ENCODE results near the gene THAP4. TPM values are rescaled to one million over a fixed set of nuclear protein-coding genes. Genes with fewer than 3 reads are reported as not detected.

Gene THAP4
- total and polyA plus RNA-seq, 2 of the 13 experiments (the other 11 are each of a cell fraction or from before 2014, with no cell fraction given): 59.7 to 75.7 TPM

GRCh38 chr2:241677392-241677791 is 40.4 kb upstream of the THAP4 start (continued):
- peak; percentile 68 for TF ChIP-seq AGO2 (optimal IDR thresholded peaks at IDR 0.05; ENCODE audit: low read depth, low read length)
- 0 out of 2 replicates have a peak, but pooled peaks have one; percentile 20 for TF ChIP-seq BRF2 (CRISPR knock-in tag; IDR thresholded peaks at IDR 0.05)

- BruUV-seq (replicated peaks): no TSS peak
- ATAC-seq (peak; percentile 1; the same call in 2 of the 3 replicates), DNase-seq (ENCODE audit: low spot score) (no peak), FAIRE-seq (no peak)
- H3K27ac ChIP-seq (ENCODE audit: extremely low read length, insufficient read depth, low read length): no peak overlapping the region
- TF ChIP-seq ZC3H13 (CRISPR knock-in tag; IDR thresholded peaks at IDR 0.05): peak; percentile 72; the same call in 1 of the 2 replicates
- TF ChIP-seq ZNF260 (CRISPR knock-in tag; IDR thresholded peaks at IDR 0.05; ENCODE audit: borderline replicate concordance, low read depth): no peak
- TF ChIP-seq JUN (CRISPR knock-in tag; IDR thresholded peaks at IDR 0.05): no peak
- 0 out of 2 replicates have a peak, but pooled peaks have one; percentile 8 for TF ChIP-seq IRF9 (CRISPR knock-in tag; IDR thresholded peaks at IDR 0.05; ENCODE audit: borderline replicate concordance)
- peak; percentile 67 for TF ChIP-seq AGO2 (optimal IDR thresholded peaks at IDR 0.05; ENCODE audit: low read depth, low read length)
- 0 out of 2 replicates have a peak, but pooled peaks have one; percentile 49 for TF ChIP-seq THAP7 (CRISPR knock-in tag; IDR thresholded peaks at IDR 0.05)
- TF ChIP-seq ZNF800 (CRISPR knock-in tag; IDR thresholded peaks at IDR 0.05): no peak
- TF ChIP-seq RXRB (CRISPR knock-in tag; IDR thresholded peaks at IDR 0.05; ENCODE audit: borderline replicate concordance): no peak
- TF ChIP-seq AGO1 (IDR thresholded peaks at IDR 0.05; ENCODE audit: low read depth, low read length, poor library complexity, severe bottlenecking): peak; percentile 3
- no peak for TF ChIP-seq ZNF513 (CRISPR knock-in tag; conservative IDR thresholded peaks at IDR 0.05)
- no peak for TF ChIP-seq MATR3 (CRISPR knock-in tag; IDR thresholded peaks at IDR 0.05)
- TF ChIP-seq IRX3 (CRISPR knock-in tag; IDR thresholded peaks at IDR 0.05; ENCODE audit: borderline replicate concordance, low read depth): no peak
- TF ChIP-seq ZNF563 (CRISPR knock-in tag; IDR thresholded peaks at IDR 0.05): no peak
- TF ChIP-seq NONO (IDR thresholded peaks at IDR 0.05): no peak
- 0 out of 2 replicates have a peak, but pooled peaks have one; percentile 44 for TF ChIP-seq NONO (CRISPR knock-in tag; conservative IDR thresholded peaks at IDR 0.05)
- POLR2A ChIA-PET: interaction anchor here (2.8 kb wide), 1 partner anchor 10 kb away, joined by 13 read pairs; the partner anchor contains the start of gene DTYMK
- H3K27me3 ChIP-seq (ENCODE audit: control insufficient read depth in 1 of 2, insufficient read depth in 2 of 2, low read length in 2 of 2): no peaks in the 10 kb centered on the region
- CTCF ChIA-PET (ENCODE audit: low intra/inter-chr PET ratio, low total read pairs): no interaction called here
- H2AFZ ChIP-seq (ENCODE audit: low read length): no peak overlapping the region
- 94% methylated on average over 12 of the region's 17 CpGs for WGBS (ENCODE audit: low lambda C conversion rate)
- H3K4me2 ChIP-seq (ENCODE audit: low read depth, low read length): no peak overlapping the region
- no peaks in the 10 kb centered on the region for H3K4me1 ChIP-seq (ENCODE audit: insufficient read depth, low read length)
- no peak overlapping the region for H3K9ac ChIP-seq (ENCODE audit: insufficient read depth, low read depth, low read length)
- in situ Hi-C loops (cut with HindIII; ENCODE audit: extremely low pct_ligation_motif_present, low pct_unique_long_range_greater_than_20kb) (no loop called here), intact Hi-C loops (cut with micrococcal nuclease; ENCODE audit: unreplicated experiment) (no loop called here)
- H3K9me3 ChIP-seq (ENCODE audit: low read length): no peaks in the 10 kb centered on the region
- H4K20me1 ChIP-seq (ENCODE audit: insufficient read depth, low read length): no peaks in the 10 kb centered on the region
- no peak overlapping the region for H3K4me3 ChIP-seq (replicated peaks in 1 of 3; ENCODE audit: insufficient read depth in 1 of 3, low read depth in 2 of 3, low read length in 3 of 3)
- H3K36me3 ChIP-seq (replicated peaks in 1 of 2; ENCODE audit: control insufficient read depth in 1 of 2, insufficient read depth in 2 of 2, low read length in 2 of 2): peaks cover 29 to 69% of the 10 kb centered on the region in 2 experiments
- H3K79me2 ChIP-seq (ENCODE audit: insufficient read depth, low read length): no peaks in the 10 kb centered on the region
Measured at GRCh38 chr2:241676665-241677064, 39.7 kb upstream of the THAP4 start.
